Stimulated activated CD4-positive, alpha-beta T cell treated with anti-CD3 and anti-CD28 coated beads, Interleukin-15, amount 100 ng/mL, for 24 hours (primary cell): ENCODE results near the gene MGAT5B.
A peak's percentile ranks its signal among the peaks of the same experiment; 100 is the strongest.

Experiments used
- DNase-seq: peaks from one replicate; pipeline ENCODE4 v3.0.0-alpha.2; 2020

MGAT5B gene

DNA sequence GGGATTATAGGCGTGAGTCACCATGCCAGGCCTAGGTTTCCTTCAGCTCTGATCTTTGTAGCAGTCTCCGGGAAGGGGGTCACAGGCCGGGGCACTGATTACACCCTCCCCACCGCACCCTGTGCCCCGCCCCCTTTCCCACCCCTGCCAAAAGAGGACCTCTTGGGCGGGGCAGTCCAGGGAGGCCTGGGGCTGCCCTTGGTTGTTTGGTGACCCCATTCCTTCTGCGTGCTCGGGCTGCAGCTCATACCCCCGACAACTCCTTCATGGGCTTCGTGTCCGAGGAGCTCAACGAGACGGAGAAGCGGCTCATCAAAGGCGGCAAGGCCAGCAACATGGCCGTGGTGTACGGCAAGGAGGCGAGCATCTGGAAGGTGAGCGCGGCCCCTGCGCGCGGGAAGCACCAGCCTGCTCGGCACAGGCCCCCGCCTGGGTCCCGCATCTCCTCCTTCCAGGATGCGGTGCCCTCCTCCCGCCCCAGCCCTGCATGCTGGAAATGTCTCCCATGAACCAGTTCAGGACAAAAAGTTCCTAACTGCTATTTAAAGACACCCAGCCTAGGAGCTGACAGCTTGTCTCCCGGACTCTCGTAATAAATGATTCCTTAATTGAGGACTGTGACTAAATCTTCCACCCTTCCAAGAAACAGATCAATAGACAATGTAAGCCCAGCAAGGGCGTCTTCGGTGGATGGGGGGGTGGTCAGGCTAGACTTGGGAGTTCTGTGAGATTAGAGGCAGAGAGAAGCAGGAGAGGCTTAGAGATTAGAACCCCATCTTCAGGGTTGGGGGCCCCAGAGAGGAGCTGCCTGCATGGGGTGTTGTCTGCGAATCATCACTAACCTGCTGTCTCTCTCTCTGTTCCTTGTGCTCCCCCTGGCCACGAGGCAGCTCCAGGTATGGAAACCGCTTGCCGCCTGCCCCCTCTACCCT is 64.5 kb downstream of the MGAT5B start:
- no peak for DNase-seq

GRCh38 chr17:76934561-76935320 is 66.5 kb downstream of the MGAT5B start:
- no peak for DNase-seq

DNA sequence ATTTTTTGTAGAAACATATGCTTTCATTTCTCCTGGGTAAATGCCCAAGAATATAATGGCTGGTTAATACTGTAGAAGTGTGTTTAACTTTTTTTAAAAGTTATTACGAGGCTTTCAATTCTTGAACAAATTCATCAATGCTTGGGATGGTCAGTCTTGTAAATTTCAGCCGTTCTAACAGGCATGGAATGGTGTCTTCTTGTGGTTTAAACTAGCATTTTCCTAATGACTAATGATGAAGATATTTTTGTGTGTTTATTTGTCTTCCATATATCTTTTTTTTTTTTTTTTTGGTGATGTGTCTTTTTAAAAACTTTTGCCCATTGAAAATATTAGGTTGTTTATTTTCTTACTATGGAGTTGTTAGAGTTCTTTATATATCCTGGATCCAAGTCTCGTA is 67.1 kb downstream of the MGAT5B start:
- DNase-seq, result no peak

GRCh38 chr17:76937238-76937637 is 69.0 kb downstream of the MGAT5B start:
- no peak for DNase-seq

DNA sequence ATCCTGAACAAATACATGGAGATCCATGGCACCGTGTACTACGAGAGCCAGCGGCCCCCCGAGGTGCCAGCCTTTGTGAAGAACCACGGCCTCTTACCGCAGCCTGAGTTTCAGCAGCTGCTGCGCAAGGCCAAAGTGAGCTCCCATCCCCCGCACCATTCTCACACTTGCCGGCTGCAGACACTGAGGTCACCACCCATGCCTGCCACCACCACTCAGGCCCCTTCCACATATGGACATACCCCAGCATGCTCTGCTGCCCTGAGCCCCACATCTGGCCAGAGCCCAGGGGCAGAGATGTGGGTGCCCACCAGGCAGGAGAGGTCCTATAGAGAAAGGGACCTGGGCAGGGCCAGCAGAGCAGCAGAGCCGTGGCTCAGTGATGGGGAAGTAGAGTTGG is 69.8 kb downstream of the MGAT5B start:
- DNase-seq, result no peak

GRCh38 chr17:76940295-76940694 is 72.1 kb downstream of the MGAT5B start:
- no peak for DNase-seq

DNA sequence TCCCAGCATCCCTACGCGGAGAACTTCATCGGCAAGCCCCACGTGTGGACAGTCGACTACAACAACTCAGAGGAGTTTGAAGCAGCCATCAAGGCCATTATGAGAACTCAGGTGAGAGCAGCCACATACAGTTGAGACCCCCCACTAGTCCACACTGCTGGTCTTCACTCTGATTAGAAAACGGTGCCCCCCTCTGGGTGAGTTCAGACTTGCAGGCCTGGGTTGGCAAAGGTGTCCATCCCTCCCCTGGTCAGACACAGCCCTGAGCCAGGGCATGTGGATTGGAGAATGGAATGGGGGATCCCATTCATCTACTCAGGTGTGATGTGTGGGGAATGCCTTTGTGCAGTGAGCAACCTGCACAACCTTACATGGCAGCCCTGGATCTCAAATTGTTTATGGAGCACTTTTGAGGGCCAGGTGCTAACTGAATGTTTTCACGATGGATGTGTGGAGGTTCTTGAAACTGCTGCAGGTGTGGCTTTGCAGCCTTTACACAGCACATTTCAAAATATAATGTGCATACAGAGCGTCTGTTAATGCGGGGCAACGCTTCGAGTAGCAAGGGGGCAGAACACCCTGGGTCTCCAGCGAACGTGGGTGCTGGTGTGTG is 72.6 kb downstream of the MGAT5B start:
- DNase-seq, result peak; percentile 12

GRCh38 chr17:76943202-76943601 is 75.0 kb downstream of the MGAT5B start:
- DNase-seq, result no peak

DNA sequence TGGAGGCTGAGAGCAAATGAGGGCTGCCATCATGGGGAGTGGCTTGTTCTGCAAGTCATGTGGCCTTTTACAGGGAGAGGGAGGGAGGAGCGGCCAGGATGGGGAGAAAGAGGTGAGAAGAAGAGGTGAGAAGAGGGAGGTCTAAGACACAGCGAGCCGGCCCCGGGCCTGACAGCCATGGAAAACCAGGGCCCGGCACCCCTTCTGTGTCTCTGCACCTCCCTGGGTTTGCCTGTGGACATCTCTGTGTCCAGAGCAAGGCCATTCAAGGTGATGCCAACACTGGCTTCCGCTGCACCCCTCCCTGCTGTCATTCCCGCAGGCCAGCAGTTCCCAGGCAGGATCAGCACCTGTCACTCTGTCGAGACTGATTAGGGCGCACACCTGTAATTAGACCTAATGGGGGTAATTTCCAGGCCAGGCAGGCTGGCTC is 75.6 kb downstream of the MGAT5B start:
- no peak for DNase-seq

DNA sequence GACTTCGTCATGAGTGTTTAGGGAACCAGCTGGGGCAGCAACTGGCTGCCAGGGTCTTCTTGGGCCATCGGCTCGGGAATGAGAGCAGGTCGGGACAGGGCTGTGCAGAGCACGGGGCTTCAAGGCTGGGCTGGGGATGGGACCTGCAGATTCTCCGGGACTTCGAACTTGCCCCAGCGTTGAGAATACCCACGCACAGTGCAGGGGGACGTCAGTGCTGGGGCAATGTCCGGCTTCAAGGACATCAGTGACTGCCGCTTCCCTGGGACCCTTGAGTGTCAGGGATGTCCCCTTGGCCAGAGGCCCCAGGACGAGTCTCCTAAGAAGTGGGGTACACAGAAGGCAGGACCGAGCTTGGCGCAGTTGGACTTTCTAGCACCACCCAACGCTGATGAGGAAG is 76.3 kb downstream of the MGAT5B start:
- DNase-seq, result no peak

- no peak for DNase-seq
These were observed 78.0 kb downstream of the MGAT5B start for GRCh38 chr17:76946111-76946771.

DNA sequence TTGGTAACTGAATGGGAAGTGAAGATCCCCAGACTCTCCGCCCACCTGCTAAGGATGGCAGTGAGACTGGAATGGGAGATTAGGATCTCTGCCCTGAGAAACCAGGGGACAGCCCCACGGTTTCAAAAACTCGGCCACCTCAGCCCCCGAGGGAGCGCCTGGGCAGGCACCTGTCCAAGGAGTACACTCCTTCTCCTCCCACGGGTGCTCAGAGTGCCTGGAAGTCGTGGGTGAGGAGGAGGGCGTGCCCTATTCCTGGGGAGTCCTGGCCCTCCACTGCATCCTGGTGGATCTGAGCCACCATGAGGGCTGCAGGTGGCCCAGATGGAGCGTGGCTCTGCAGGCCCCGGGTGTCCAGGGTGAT is 78.5 kb downstream of the MGAT5B start:
- no peak for DNase-seq

DNA sequence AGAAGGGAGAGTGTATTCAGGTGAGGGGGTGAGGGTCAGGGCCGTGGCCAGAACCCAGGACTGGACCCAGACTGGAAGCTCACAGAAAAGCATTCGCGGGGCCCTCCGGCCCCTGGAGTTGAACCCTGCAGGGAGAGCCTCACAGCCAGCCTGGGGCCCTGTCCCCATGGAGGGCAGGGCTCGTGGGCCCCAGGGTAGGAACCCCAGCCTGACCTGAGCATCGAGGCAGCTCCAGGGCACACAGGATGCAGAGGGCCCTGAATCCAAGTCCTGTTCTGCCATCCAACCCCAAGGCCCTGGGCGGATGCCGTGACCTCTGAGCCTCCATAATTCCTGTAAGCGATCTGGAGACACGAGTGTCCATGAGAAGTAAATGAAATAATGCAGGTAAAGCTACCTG is 79.1 kb downstream of the MGAT5B start:
- no peak for DNase-seq

- DNase-seq, result no peak
These were observed 79.6 kb downstream of the MGAT5B start for GRCh38 chr17:76947771-76948170.

DNA sequence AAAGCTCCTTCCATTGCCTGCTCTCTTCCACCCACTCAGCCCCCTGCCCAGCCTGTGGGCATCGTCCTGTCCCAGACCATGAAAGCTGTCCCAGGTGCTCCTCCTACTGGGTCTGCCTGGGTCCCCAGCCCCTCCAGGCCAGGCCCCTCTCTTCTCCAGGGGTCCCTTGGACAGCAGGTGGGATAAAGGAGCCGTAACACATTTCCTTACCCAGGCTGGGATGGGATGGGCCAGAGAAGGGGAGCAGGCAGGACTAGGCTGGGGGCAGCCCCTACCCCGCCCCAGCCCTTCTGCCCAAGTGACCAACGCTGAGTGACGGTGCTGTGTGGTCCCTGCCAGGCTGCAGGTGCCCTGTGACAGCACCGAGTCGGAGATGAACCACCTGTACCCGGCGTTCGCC is 80.1 kb downstream of the MGAT5B start:
- DNase-seq, result no peak

DNA sequence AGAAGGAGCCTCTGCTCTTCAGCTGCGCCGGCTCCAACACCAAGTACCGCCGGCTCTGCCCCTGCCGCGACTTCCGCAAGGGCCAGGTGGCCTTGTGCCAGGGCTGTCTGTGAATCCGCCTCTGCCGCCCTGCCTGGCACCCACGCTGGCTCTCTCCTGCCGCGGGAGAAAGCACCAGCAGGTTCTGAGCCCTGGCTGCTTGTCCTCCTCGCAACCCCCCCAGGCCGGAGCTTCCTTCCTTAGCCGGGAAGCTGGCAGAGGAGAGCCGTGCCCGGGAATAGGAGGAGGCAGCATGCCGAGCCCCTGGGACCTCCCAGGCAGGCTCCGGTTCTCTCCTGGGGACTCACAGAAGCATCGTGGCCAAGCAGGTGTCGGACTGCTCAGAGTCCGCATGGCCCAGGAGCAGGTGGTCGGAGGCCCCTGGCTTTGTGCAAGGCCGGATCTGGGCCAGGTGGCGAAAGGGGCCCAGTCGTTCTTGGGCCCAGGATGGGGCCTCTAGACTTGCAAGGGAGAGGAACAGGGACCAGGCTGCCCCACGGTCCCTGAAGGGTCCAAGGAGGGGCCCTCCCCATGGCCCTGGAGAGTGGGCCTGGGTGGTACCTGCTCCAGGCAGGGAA is 80.6 kb downstream of the MGAT5B start:
- no peak for DNase-seq

GRCh38 chr17:76949913-76950695 is 81.9 kb downstream of the MGAT5B start:
- DNase-seq, result no peak

GRCh38 chr17:76951375-76951905 is 83.2 kb downstream of the MGAT5B start:
- no peak for DNase-seq

DNA sequence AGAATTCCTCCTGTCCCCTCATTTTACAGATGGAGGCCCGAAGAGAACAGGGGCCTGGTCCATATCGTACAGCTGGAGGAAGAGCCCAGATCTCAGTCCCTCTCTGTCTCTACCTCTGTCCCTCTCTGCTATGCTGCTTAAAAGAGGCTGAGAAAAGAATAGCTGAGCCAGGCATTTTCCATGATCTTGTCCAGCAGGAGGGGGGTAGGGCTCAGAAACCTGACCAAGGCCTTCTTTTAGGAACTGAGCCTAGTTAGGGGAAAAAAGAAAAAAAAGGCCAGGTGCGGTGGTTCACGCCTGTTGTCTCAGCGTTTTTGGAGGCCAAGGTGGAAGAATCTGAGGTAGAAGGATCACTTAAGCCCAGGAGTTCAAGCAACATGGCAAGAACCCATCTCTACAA is 84.2 kb downstream of the MGAT5B start:
- DNase-seq, result no peak

- no peak for DNase-seq
These were observed 84.9 kb downstream of the MGAT5B start for GRCh38 chr17:76953066-76953465.

DNA sequence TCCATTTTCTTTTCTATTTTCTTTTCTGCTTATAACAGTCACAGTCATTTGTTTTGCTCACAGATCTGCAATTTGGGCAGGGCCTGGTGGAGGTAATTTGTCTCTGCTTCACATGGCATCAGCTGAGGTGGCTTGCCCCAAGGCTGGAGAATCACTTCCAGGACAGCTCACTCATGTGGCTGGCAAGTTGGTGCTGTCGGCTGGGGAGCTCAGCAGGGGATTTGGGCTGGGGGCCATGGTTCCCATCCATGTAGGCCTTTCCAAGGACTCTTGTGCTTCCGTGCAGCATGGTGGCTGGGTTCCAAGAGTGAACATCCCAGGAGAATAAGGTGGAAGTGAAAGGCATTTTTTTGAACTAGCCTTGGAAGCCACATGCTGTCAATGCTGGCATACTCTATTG is 85.7 kb downstream of the MGAT5B start:
- DNase-seq, result no peak

- DNase-seq, result no peak
These were observed 87.0 kb downstream of the MGAT5B start for GRCh38 chr17:76955191-76955590.
